IMR-90 (cell line): ENCODE data around the gene HLA-DQA1. TPM values are rescaled to one million over a fixed set of nuclear protein-coding genes. Genes with fewer than 3 reads are reported as not detected.
A peak's percentile ranks its signal among the peaks of the same experiment; 100 is the strongest.

Source experiments
- ATAC-seq: fragments of 200-7000 bp; cut with Tn5 transposase; 2 replicates; pipeline ENCODE4 v1.9.1; 2020; ENCODE audit warnings: low read depth, mild to moderate bottlenecking, moderate library complexity
- BruUV-seq: library from RNA; stranded (reverse); fragments of 400-500 nt; replicated peaks from 2 replicates; lab custom pipeline; 2021; lab: Mats Ljungman, UMichigan
- CTCF ChIA-PET: fragments of 300-600 bp; formaldehyde crosslinking; extraction: SDS; loops from one replicate; lab custom pipeline; 2021; ENCODE audit warnings: antibody characterized with exemption; lab: Yijun Ruan, JAX
- POLR2A ChIA-PET: fragments of 300-600 bp; sonication (Branson Sonifier 250); formaldehyde crosslinking; loops from one replicate; lab custom pipeline; 2022; ENCODE audit warnings: antibody characterized with exemption; ENCODE audit not compliant: unreplicated experiment; lab: Charles Lee
- DNase-seq: peaks from one replicate; pipeline ENCODE4 v3.0.0; 2013
- H2AFZ ChIP-seq: replicated peaks from 2 replicates; pipeline ENCODE3; 2013; ENCODE audit warnings: low read length, mild to moderate bottlenecking; ENCODE audit not compliant: poor library complexity
- H2AK5ac ChIP-seq: 2 replicates; pipeline ENCODE4 v1.6.1; 2013; ENCODE audit warnings: low read depth, low read length, inconsistent platforms
- H2AK9ac ChIP-seq: replicated peaks from 2 replicates; pipeline ENCODE3; 2013; ENCODE audit warnings: mild to moderate bottlenecking, low read depth, low read length, moderate library complexity; ENCODE audit not compliant: poor library complexity
- H2BK120ac ChIP-seq: 2 replicates; pipeline ENCODE4 v1.6.1; 2013; ENCODE audit warnings: low read depth, low read length, inconsistent platforms
- H2BK15ac ChIP-seq: 3 replicates; pipeline ENCODE4 v1.6.1; 2013; ENCODE audit warnings: low read depth, low read length, inconsistent platforms
- H2BK20ac ChIP-seq: 2 replicates; pipeline ENCODE4 v1.6.1; 2013; ENCODE audit warnings: low read depth, mild to moderate bottlenecking, inconsistent platforms, low read length, moderate library complexity
- H2BK5ac ChIP-seq: 2 replicates; pipeline ENCODE4 v1.6.1; 2013; ENCODE audit warnings: mild to moderate bottlenecking, low read depth, low read length, inconsistent platforms; ENCODE audit not compliant: poor library complexity, severe bottlenecking
- H3K14ac ChIP-seq: replicated peaks from 2 replicates; pipeline ENCODE4 v1.6.1; 2013; ENCODE audit warnings: low read depth, low read length, inconsistent platforms
- H3K18ac ChIP-seq: 2 replicates; pipeline ENCODE4 v1.6.1; 2013; ENCODE audit warnings: low read depth, low read length, control low read depth
- H3K23ac ChIP-seq: 2 replicates; pipeline ENCODE4 v1.6.1; 2013; ENCODE audit warnings: low read depth, low read length, inconsistent platforms
- H3K27ac ChIP-seq: 2 replicates; pipeline ENCODE4 v1.5.1; 2013; ENCODE audit warnings: mild to moderate bottlenecking, control low read depth, low read length; ENCODE audit not compliant: insufficient read depth
- H3K27me3 ChIP-seq: 2 replicates; pipeline ENCODE4 v1.6.1; 2013; ENCODE audit warnings: low read length; ENCODE audit not compliant: control insufficient read depth, insufficient read depth
- H3K36me3 ChIP-seq: 2 replicates; pipeline ENCODE4 v1.6.1; 2013; ENCODE audit warnings: low read length, mixed read lengths; ENCODE audit not compliant: control insufficient read depth, insufficient read depth
- H3K4ac ChIP-seq: 2 replicates; pipeline ENCODE4 v1.6.1; 2013; ENCODE audit warnings: low read depth, low read length, inconsistent platforms
- H3K4me1 ChIP-seq: 2 replicates; pipeline ENCODE4 v1.6.1; 2013; ENCODE audit warnings: low read length, mixed read lengths; ENCODE audit not compliant: control insufficient read depth, insufficient read depth
- H3K4me2 ChIP-seq: 2 replicates; pipeline ENCODE4 v1.6.1; 2013; ENCODE audit warnings: low read depth, mild to moderate bottlenecking, control low read depth, low read length, moderate library complexity
- H3K4me3 ChIP-seq: 2 replicates; pipeline ENCODE4 v1.5.1; 2013; ENCODE audit warnings: low read depth, mild to moderate bottlenecking, control low read depth, low read length, moderate library complexity; ENCODE audit not compliant: insufficient read depth
- H3K56ac ChIP-seq: 2 replicates; pipeline ENCODE4 v1.6.1; 2013; ENCODE audit warnings: low read length, inconsistent platforms; ENCODE audit not compliant: insufficient read depth; ENCODE audit errors: extremely low read depth
- H3K79me1 ChIP-seq, 2 experiments: 2 replicates each; pipeline ENCODE4 v1.6.1; 2013; ENCODE audit warnings: low read length in 2 of 2, inconsistent platforms in 1 of 2, low read depth in 1 of 2
- H3K9ac ChIP-seq: 2 replicates; pipeline ENCODE4 v1.6.1; 2013; ENCODE audit warnings: low read depth, low read length, control low read depth
- H3K9me1 ChIP-seq: 2 replicates; pipeline ENCODE4 v1.6.1; 2013; ENCODE audit warnings: low read length, inconsistent platforms; ENCODE audit not compliant: insufficient read depth
- H3K9me3 ChIP-seq: 2 replicates; pipeline ENCODE4 v1.6.1; 2013; ENCODE audit warnings: low read length; ENCODE audit not compliant: control insufficient read depth, insufficient read depth
- H4K20me1 ChIP-seq: 2 replicates; pipeline ENCODE4 v1.6.1; 2013; ENCODE audit warnings: low read length, inconsistent platforms; ENCODE audit not compliant: insufficient read depth
- H4K5ac ChIP-seq: 2 replicates; pipeline ENCODE4 v1.6.1; 2013; ENCODE audit warnings: mild to moderate bottlenecking, low read depth, low read length, control low read depth
- H4K8ac ChIP-seq, 2 experiments: 2 replicates each; pipeline ENCODE4 v1.6.1; 2013; ENCODE audit warnings: low read depth in 2 of 2, low read length in 2 of 2, control low read depth in 1 of 2, inconsistent platforms in 1 of 2
- H4K91ac ChIP-seq: 2 replicates; pipeline ENCODE4 v1.6.1; 2013; ENCODE audit warnings: low read depth, low read length, inconsistent platforms; ENCODE audit not compliant: insufficient read depth
- CHD1 ChIP-seq: IDR thresholded peaks from 2 replicates; pipeline ENCODE4 v1.6.1; 2012; ENCODE audit warnings: low read depth, low read length, improper control_type of control experiment
- ELK1 ChIP-seq: fragments of 150-350 bp; IDR thresholded peaks from 2 replicates; pipeline ENCODE4 v1.6.1; 2016; ENCODE audit warnings: low read depth, mild to moderate bottlenecking, low read length, moderate library complexity, borderline replicate concordance
- FOS ChIP-seq: fragments of 150-350 bp; IDR thresholded peaks from 2 replicates; pipeline ENCODE4 v1.6.1; 2016; ENCODE audit warnings: low read depth, low read length
- MAZ ChIP-seq: IDR thresholded peaks from 2 replicates; pipeline ENCODE4 v1.6.1; 2012; ENCODE audit warnings: low read depth, mild to moderate bottlenecking, low read length, improper control_type of control experiment, moderate library complexity, borderline replicate concordance
- NFE2L2 ChIP-seq: fragments of 150-350 bp; IDR thresholded peaks from 2 replicates; pipeline ENCODE4 v1.6.1; 2016; ENCODE audit warnings: low read depth, mild to moderate bottlenecking, low read length
- RAD21 ChIP-seq: IDR thresholded peaks from 2 replicates; pipeline ENCODE4 v1.6.1; 2012; ENCODE audit warnings: low read length, improper control_type of control experiment
- RCOR1 ChIP-seq: IDR thresholded peaks from 2 replicates; pipeline ENCODE4 v1.6.1; 2012; ENCODE audit warnings: mild to moderate bottlenecking, low read length, improper control_type of control experiment; ENCODE audit not compliant: insufficient replicate concordance
- RFX5 ChIP-seq: IDR thresholded peaks from 2 replicates; pipeline ENCODE4 v1.8.0; 2012; ENCODE audit warnings: low read depth, mild to moderate bottlenecking, low read length, moderate library complexity
- WGBS, 2 experiments: methylation state at CpG; one replicate each; pipeline versions ENCODE4 v1.1.5 to v1.1.7; 2013; ENCODE audit warnings: missing lambda C conversion rate in 2 of 2; ENCODE audit not compliant: insufficient read length in 1 of 2; ENCODE audit errors: extremely low coverage in 2 of 2; 5-methylcytosine and 5-hydroxymethylcytosine counted together
- dilution Hi-C: fragments of 300-500 bp; cut with HindIII; formaldehyde crosslinking; loops from one replicate; pipeline ENCODE4 v1.14.3; 2018; ENCODE audit warnings: low sequenced_read_pairs; ENCODE audit not compliant: unreplicated experiment
- in situ Hi-C: fragments of 300-500 bp; cut with MboI; formaldehyde crosslinking; loops from 3 replicates; pipeline ENCODE4 v1.14.3; 2019; ENCODE audit warnings: low sequenced_read_pairs, inconsistent platforms, mixed read lengths
- intact Hi-C: fragments of 100-400 bp; cut with micrococcal nuclease; formaldehyde crosslinking; loops from 2 replicates; pipeline ENCODE4 v1.10.0; 2022
- polyA plus RNA-seq, 3 experiments: library from polyadenylated mRNA; depleted of rRNA; stranded (reverse); fragments of >200 nt; gene quantifications; 2 replicates each; pipeline ENCODE4 v1.2.3, GENCODE V29; 2012; ENCODE audit warnings: low replicate concordance in 1 of 3
- total RNA-seq: library from RNA; depleted of rRNA; stranded (reverse); fragments of >200 nt; gene quantifications from 2 replicates; pipeline ENCODE4 v1.2.3, GENCODE V29; 2012
- TF ChIP-seq, protein P1 (sequence below): conservative IDR thresholded peaks from 2 replicates; pipeline ENCODE4 v1.5.1; 2012; ENCODE audit warnings: mild to moderate bottlenecking, low read depth, low read length, improper control_type of control experiment

The HLA-DQA1 gene
- total and polyA plus RNA-seq, 2 of the 4 experiments (the other 2 are of a cell fraction), result not detected

GRCh38 chr6:32609731-32610640 lies 27.2 kb upstream of the HLA-DQA1 start:
- H4K91ac ChIP-seq, result no peak overlapping the region
- H3K9me3 ChIP-seq, result no peaks in the 10 kb centered on the region
- H3K23ac ChIP-seq, result no peak overlapping the region
- no peak overlapping the region for H2AFZ ChIP-seq
- TF ChIP-seq RCOR1, result no peak
- no peak for TF ChIP-seq ELK1
- 0 out of 2 replicates have a peak, but pooled peaks have one; percentile 13 for TF ChIP-seq FOS
- TF ChIP-seq MAZ, result no peak
- TF ChIP-seq, protein P1, sequence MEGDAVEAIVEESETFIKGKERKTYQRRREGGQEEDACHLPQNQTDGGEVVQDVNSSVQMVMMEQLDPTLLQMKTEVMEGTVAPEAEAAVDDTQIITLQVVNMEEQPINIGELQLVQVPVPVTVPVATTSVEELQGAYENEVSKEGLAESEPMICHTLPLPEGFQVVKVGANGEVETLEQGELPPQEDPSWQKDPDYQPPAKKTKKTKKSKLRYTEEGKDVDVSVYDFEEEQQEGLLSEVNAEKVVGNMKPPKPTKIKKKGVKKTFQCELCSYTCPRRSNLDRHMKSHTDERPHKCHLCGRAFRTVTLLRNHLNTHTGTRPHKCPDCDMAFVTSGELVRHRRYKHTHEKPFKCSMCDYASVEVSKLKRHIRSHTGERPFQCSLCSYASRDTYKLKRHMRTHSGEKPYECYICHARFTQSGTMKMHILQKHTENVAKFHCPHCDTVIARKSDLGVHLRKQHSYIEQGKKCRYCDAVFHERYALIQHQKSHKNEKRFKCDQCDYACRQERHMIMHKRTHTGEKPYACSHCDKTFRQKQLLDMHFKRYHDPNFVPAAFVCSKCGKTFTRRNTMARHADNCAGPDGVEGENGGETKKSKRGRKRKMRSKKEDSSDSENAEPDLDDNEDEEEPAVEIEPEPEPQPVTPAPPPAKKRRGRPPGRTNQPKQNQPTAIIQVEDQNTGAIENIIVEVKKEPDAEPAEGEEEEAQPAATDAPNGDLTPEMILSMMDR, result no peak
- no peak for TF ChIP-seq RAD21
- no peak for TF ChIP-seq CHD1
- TF ChIP-seq NFE2L2, result no peak
- TF ChIP-seq RFX5, result peak; percentile 92
- H2BK120ac ChIP-seq, result no peak overlapping the region
- intact Hi-C loops, result no loop called here
- BruUV-seq, result no TSS peak
- peak; percentile 100 for ATAC-seq
- no peaks in the 10 kb centered on the region for H3K79me1 ChIP-seq
- no peak overlapping the region; the same call in 1 of the 2 replicates for H3K4me2 ChIP-seq
- H3K36me3 ChIP-seq, result no peaks in the 10 kb centered on the region
- H2BK20ac ChIP-seq, result no peak overlapping the region
- no peak overlapping the region for H3K14ac ChIP-seq
- 100% methylated on average over 1 of the region's 8 CpGs; no CpG with 5 or more reads in 1 of the 2 experiments for whole genome bisulfite sequencing, 2 experiments
- H3K4me3 ChIP-seq, result no peak overlapping the region
- no peak overlapping the region for H2BK5ac ChIP-seq
- no peaks in the 10 kb centered on the region for H3K27me3 ChIP-seq
- H2AK5ac ChIP-seq, result no peak overlapping the region
- H2AK9ac ChIP-seq, result no peak overlapping the region
- ChIA-PET POLR2A (no interaction called here), CTCF (no interaction called here)
- no peaks in the 10 kb centered on the region for H3K4me1 ChIP-seq
- H3K9ac ChIP-seq, result no peak overlapping the region
- in situ Hi-C loops, result no loop called here
- H3K27ac ChIP-seq, result no peak overlapping the region
- no peaks in the 10 kb centered on the region for H3K9me1 ChIP-seq
- peak; percentile 92 for DNase-seq
- H4K20me1 ChIP-seq, result no peaks in the 10 kb centered on the region
- no peak overlapping the region for H2BK15ac ChIP-seq
- H4K5ac ChIP-seq, result no peak overlapping the region
- H3K4ac ChIP-seq, result no peak overlapping the region
- H3K18ac ChIP-seq, result no peak overlapping the region
- H3K56ac ChIP-seq, result no peak overlapping the region
- dilution Hi-C loops, result no loop called here
- no peak overlapping the region for H4K8ac ChIP-seq
